ENCODE results near the gene OPA1. TPM values are rescaled to one million over a fixed set of nuclear protein-coding genes. Genes with fewer than 3 reads are reported as not detected.

Gene OPA1
- total and polyA plus RNA-seq, 2 of the 4 experiments (the other 2 are of a cell fraction): 17.8 to 73.7 TPM

DNA sequence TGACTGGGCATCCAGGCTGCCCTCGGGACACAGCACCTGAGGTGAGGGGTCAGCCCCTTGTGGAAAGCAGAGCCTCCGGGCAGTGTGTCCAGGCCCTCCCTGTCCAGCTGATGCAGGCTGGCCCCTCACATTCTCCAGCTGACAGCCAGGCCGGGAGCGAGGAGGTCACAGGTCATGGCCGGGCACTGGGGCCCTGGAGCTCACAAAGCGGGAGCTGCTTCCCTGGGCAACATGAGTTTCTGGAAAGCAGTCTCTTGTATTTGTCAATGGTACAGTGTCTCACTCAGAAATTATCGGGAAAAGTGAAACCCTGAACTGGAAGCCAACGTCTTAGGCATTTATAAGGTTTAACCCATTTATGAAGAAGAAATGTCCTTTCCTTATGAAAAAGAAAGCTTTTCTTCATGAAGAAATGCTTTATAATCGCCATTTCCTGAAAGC is 118.5 kb downstream of the OPA1 start:
- H2AFZ ChIP-seq (replicated peaks; ENCODE audit: low read length, poor library complexity): no peak overlapping the region
- no peak overlapping the region for H2BK15ac ChIP-seq (ENCODE audit: low read depth, low read length)
- H3K4me2 ChIP-seq (ENCODE audit: low read depth, low read length): no peak overlapping the region
- no peak overlapping the region for H3K27ac ChIP-seq (ENCODE audit: insufficient read depth, low read length)
- H3K27me3 ChIP-seq (ENCODE audit: control insufficient read depth, insufficient read depth, low read length): no peaks in the 10 kb centered on the region
- no TSS peak for BruUV-seq (replicated peaks)
- H3K79me1 ChIP-seq (ENCODE audit: low read depth in 1 of 2, low read length in 2 of 2): no peaks in the 10 kb centered on the region
- no peak overlapping the region for H4K5ac ChIP-seq (ENCODE audit: low read depth, low read length)
- no peak overlapping the region for H2BK20ac ChIP-seq (ENCODE audit: low read depth, low read length)
- no peak overlapping the region for H4K91ac ChIP-seq (ENCODE audit: insufficient read depth, low read depth, low read length)
- H4K8ac ChIP-seq (ENCODE audit: low read depth in 2 of 2, low read length in 2 of 2): no peak overlapping the region
- in situ Hi-C loops (cut with MboI; ENCODE audit: low sequenced_read_pairs) (no loop called here), intact Hi-C loops (cut with micrococcal nuclease) (no loop called here), dilution Hi-C loops (cut with HindIII; ENCODE audit: low sequenced_read_pairs, unreplicated experiment) (no loop called here)
- H2BK5ac ChIP-seq (ENCODE audit: low read depth, low read length, poor library complexity, severe bottlenecking): no peak overlapping the region
- H2BK120ac ChIP-seq (ENCODE audit: low read depth, low read length): no peak overlapping the region
- no peaks in the 10 kb centered on the region for H4K20me1 ChIP-seq (ENCODE audit: insufficient read depth, low read length)
- H3K9me1 ChIP-seq (ENCODE audit: insufficient read depth, low read length): no peaks in the 10 kb centered on the region
- H3K4me3 ChIP-seq (ENCODE audit: insufficient read depth, low read depth, low read length): no peak overlapping the region
- CTCF ChIA-PET: no interaction called here
- no peak overlapping the region for H3K23ac ChIP-seq (ENCODE audit: low read depth, low read length)
- no peak overlapping the region for H2AK9ac ChIP-seq (replicated peaks; ENCODE audit: low read depth, low read length, poor library complexity)
- H3K4me1 ChIP-seq (ENCODE audit: control insufficient read depth, insufficient read depth, low read length): no peaks in the 10 kb centered on the region
- H3K4ac ChIP-seq (ENCODE audit: low read depth, low read length): no peak overlapping the region
- POLR2A ChIA-PET (ENCODE audit: unreplicated experiment): no interaction called here
- no peak for ATAC-seq (ENCODE audit: low read depth)
- H2AK5ac ChIP-seq (ENCODE audit: low read depth, low read length): no peak overlapping the region
- H3K36me3 ChIP-seq (ENCODE audit: control insufficient read depth, insufficient read depth, low read length): no peaks in the 10 kb centered on the region
- H3K18ac ChIP-seq (ENCODE audit: low read depth, low read length): no peak overlapping the region
- H3K9ac ChIP-seq (ENCODE audit: low read depth, low read length): no peak overlapping the region
- no peak for DNase-seq
- no peak overlapping the region for H3K14ac ChIP-seq (replicated peaks; ENCODE audit: low read depth, low read length)
- TF ChIP-seq, protein P1, sequence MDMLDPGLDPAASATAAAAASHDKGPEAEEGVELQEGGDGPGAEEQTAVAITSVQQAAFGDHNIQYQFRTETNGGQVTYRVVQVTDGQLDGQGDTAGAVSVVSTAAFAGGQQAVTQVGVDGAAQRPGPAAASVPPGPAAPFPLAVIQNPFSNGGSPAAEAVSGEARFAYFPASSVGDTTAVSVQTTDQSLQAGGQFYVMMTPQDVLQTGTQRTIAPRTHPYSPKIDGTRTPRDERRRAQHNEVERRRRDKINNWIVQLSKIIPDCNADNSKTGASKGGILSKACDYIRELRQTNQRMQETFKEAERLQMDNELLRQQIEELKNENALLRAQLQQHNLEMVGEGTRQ (IDR thresholded peaks at IDR 0.05; ENCODE audit: low read depth, low read length): no peak
- TF ChIP-seq, protein P2, sequence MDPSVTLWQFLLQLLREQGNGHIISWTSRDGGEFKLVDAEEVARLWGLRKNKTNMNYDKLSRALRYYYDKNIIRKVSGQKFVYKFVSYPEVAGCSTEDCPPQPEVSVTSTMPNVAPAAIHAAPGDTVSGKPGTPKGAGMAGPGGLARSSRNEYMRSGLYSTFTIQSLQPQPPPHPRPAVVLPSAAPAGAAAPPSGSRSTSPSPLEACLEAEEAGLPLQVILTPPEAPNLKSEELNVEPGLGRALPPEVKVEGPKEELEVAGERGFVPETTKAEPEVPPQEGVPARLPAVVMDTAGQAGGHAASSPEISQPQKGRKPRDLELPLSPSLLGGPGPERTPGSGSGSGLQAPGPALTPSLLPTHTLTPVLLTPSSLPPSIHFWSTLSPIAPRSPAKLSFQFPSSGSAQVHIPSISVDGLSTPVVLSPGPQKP (IDR thresholded peaks at IDR 0.05; ENCODE audit: borderline replicate concordance, low read depth, low read length): no peak
- TF ChIP-seq, protein P3, sequence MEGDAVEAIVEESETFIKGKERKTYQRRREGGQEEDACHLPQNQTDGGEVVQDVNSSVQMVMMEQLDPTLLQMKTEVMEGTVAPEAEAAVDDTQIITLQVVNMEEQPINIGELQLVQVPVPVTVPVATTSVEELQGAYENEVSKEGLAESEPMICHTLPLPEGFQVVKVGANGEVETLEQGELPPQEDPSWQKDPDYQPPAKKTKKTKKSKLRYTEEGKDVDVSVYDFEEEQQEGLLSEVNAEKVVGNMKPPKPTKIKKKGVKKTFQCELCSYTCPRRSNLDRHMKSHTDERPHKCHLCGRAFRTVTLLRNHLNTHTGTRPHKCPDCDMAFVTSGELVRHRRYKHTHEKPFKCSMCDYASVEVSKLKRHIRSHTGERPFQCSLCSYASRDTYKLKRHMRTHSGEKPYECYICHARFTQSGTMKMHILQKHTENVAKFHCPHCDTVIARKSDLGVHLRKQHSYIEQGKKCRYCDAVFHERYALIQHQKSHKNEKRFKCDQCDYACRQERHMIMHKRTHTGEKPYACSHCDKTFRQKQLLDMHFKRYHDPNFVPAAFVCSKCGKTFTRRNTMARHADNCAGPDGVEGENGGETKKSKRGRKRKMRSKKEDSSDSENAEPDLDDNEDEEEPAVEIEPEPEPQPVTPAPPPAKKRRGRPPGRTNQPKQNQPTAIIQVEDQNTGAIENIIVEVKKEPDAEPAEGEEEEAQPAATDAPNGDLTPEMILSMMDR (conservative IDR thresholded peaks at IDR 0.05; ENCODE audit: low read depth, low read length): no peak
- no peak for TF ChIP-seq FOS (IDR thresholded peaks at IDR 0.05; ENCODE audit: low read depth, low read length)
- no peak for TF ChIP-seq SMC3 (IDR thresholded peaks at IDR 0.05; ENCODE audit: low read depth, low read length)
- no peak for TF ChIP-seq RCOR1 (IDR thresholded peaks at IDR 0.05; ENCODE audit: insufficient replicate concordance, low read length)
- TF ChIP-seq CEBPB (IDR thresholded peaks at IDR 0.05; ENCODE audit: low read depth, low read length): no peak
- no peak for TF ChIP-seq CHD1 (IDR thresholded peaks at IDR 0.05; ENCODE audit: low read depth, low read length)
- TF ChIP-seq RAD21 (IDR thresholded peaks at IDR 0.05; ENCODE audit: low read length): no peak
- no peak for TF ChIP-seq POLR2A (IDR thresholded peaks at IDR 0.05; ENCODE audit: low read depth, low read length)
- TF ChIP-seq RFX5 (IDR thresholded peaks at IDR 0.05; ENCODE audit: low read depth, low read length): no peak
- TF ChIP-seq MXI1 (IDR thresholded peaks at IDR 0.05; ENCODE audit: borderline replicate concordance, low read depth, low read length): no peak
- TF ChIP-seq BHLHE40 (IDR thresholded peaks at IDR 0.05; ENCODE audit: low read depth, low read length): no peak
- no peak for TF ChIP-seq MAZ (IDR thresholded peaks at IDR 0.05; ENCODE audit: borderline replicate concordance, low read depth, low read length)
- TF ChIP-seq MAFK (IDR thresholded peaks at IDR 0.05; ENCODE audit: low read depth, low read length): no peak
- no peak for TF ChIP-seq NFE2L2 (IDR thresholded peaks at IDR 0.05; ENCODE audit: low read depth, low read length)
- peaks cover 8% of the 10 kb centered on the region for H3K9me3 ChIP-seq (ENCODE audit: control insufficient read depth, insufficient read depth, low read length)
- 50% methylated on average over 1 of the region's 9 CpGs; no CpG with 5 or more reads in 1 of the 2 experiments for WGBS, 2 experiments (ENCODE audit: extremely low coverage in 2 of 2, insufficient read length in 1 of 2)
- H3K56ac ChIP-seq (ENCODE audit: extremely low read depth, insufficient read depth, low read length): no peak overlapping the region
